ENCODE results near the gene RIN1.
"Not testable (repeated sequence)": the region's sequence is repeated elsewhere in the genome, so short reads cannot be mapped to it uniquely, and the experiment has no call there.

RIN1 gene

DNA sequence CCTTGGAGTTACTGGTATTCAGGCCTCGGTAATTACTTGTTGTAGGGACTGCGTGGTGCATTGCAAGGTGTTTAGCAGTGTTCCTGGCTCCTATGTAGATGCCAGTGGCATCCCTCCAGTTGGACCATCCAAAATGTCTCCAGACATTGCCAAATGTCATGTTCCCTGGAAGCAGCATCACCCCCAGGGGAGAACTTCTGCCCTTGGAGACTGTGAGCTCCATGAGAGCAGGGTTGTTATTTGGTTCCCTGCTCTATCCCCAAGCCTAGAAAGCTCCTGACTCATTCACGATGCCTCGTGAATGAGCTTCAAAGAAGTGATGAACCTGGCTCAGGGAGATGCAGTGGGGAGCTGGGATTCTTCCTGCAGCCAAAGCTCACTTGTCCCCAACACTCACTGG is 14.6 kb downstream of the RIN1 start:
- TF ChIP-seq, protein P1, sequence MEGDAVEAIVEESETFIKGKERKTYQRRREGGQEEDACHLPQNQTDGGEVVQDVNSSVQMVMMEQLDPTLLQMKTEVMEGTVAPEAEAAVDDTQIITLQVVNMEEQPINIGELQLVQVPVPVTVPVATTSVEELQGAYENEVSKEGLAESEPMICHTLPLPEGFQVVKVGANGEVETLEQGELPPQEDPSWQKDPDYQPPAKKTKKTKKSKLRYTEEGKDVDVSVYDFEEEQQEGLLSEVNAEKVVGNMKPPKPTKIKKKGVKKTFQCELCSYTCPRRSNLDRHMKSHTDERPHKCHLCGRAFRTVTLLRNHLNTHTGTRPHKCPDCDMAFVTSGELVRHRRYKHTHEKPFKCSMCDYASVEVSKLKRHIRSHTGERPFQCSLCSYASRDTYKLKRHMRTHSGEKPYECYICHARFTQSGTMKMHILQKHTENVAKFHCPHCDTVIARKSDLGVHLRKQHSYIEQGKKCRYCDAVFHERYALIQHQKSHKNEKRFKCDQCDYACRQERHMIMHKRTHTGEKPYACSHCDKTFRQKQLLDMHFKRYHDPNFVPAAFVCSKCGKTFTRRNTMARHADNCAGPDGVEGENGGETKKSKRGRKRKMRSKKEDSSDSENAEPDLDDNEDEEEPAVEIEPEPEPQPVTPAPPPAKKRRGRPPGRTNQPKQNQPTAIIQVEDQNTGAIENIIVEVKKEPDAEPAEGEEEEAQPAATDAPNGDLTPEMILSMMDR (IDR thresholded peaks at IDR 0.05; ENCODE audit: extremely low read depth, insufficient read depth, missing control alignments) = no peak
- in situ Hi-C loops (cut with MboI; ENCODE audit: low pct_unique_long_range_greater_than_20kb, low sequenced_read_pairs, unreplicated experiment) = no loop called here
- DNase-seq (ENCODE audit: low spot score) = no peak

DNA sequence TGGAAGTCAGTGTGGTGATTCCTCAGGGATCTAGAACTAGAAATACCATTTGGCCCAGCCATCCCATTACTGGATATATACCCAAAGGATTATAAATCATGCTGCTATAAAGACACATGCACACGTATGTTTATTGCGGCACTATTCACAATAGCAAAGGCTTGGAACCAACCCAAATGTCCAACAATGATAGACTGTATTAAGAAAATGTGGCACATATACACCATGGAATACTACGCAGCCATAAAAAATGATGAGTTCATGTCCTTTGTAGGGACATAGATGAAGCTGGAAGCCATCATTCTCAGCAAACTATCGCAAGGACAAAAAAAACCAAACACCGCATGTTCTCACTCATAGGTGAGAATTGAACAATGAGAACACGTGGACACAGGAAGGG is 15.5 kb downstream of the RIN1 start:
- in situ Hi-C loops (cut with MboI; ENCODE audit: low pct_unique_long_range_greater_than_20kb, low sequenced_read_pairs, unreplicated experiment); DNase-seq (ENCODE audit: low spot score): not testable (repeated sequence)

DNA sequence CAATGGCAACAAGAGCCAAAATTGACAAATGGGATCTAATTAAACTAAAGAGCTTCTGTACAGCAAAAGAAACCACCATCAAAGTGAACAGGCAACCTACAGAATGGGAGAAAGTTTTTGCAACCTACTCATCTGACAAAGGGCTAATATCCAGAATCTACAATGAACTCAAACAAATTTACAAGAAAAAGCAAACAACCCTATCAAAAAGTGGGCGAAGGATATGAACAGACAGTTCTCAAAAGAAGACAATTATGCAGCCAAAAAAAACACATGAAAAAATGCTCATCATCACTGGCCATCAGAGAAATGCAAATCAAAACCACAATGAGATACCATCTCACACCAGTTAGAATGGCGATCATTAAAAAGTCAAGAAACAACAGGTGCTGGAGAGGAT is 15.9 kb downstream of the RIN1 start:
- in situ Hi-C loops (cut with MboI; ENCODE audit: low pct_unique_long_range_greater_than_20kb, low sequenced_read_pairs, unreplicated experiment); DNase-seq (ENCODE audit: low spot score): not testable (repeated sequence)

DNA sequence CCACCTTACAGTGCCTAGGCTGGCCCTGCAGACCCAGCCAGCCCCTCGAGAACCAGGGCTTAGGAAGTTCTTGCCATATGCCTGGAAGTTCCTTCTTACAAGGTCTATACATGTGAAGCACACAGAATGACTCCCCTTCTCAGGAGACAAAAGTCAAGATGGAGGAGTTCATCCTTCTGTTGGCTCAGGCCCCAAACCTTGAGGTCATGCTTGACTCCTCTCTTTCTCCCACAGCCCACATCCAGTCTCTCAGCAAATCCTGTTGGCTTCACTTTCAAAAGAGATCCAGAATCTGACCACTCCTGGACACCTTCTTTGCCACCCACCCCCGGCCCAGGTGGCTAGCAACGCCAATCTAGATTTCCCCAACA is 17.6 kb downstream of the RIN1 start:
- TF ChIP-seq, protein P1 (IDR thresholded peaks at IDR 0.05; ENCODE audit: extremely low read depth, insufficient read depth, missing control alignments) = no peak
- DNase-seq (ENCODE audit: low spot score) = no peak
- in situ Hi-C loops (cut with MboI; ENCODE audit: low pct_unique_long_range_greater_than_20kb, low sequenced_read_pairs, unreplicated experiment) = no loop called here

DNA sequence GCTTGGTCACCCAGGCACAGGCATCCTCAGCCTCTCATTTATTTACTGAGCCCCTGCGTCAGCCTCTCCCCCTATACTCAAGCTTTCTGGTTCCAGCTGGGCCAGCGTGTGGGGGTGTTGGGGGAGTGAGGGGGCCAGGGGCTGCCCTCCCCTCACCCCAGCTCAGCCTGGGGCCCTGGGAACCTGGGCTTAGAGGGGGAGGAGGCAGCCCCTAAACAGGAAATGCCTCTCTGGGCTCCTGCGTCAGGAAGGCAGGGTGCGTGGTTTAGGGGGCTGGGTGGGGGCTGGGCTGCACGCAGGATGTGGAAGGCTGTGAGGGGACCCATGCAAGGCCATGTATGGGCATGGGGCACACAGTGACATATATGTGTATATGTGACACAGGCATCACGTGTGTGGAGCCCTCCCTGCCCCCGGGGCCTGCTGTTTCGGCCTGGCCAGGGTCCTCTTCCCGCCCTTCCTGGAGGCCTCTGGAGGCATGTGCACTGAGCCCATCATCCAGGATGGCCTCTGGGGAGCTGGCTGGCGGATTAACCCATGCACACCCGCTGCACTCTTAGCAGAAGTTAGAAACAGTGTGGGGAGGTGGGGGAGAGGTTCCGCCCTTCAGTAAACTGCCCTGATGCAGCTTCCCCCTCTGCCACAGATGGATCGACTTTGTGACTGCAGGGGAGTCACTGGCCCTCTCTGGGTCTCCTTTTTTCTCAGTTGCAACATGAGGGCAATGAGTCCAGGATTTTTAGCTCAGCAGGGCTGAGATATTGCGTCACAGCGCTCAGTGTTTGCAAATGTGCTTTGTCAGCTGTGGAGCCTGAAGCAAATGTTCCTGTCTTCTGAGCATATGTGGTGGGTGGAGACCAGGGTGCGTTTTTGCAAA is 18.3 kb downstream of the RIN1 start:
- DNase-seq (ENCODE audit: low spot score) = no peak
- TF ChIP-seq, protein P1 (IDR thresholded peaks at IDR 0.05; ENCODE audit: extremely low read depth, insufficient read depth, missing control alignments) = no peak
- in situ Hi-C loops (cut with MboI; ENCODE audit: low pct_unique_long_range_greater_than_20kb, low sequenced_read_pairs, unreplicated experiment) = no loop called here

DNA sequence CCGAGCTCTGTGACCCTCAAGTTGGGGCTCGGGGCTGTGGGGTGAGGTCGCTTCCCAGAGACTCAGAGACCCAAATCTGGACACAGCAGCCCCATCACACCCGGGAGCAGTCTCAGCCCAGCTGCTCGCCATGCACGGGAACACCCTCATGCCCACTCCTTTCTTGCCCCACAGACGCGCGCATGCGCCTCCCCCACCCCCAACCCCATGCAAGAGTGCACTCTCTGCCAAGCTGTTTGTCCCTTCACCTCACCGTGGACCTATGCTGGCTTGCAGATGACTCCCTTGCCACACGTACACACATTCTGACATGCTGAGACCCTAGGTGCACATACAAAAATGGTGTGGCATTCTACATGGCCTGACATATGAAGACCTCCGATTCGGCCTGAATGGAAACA is 18.9 kb downstream of the RIN1 start:
- TF ChIP-seq, protein P1 (IDR thresholded peaks at IDR 0.05; ENCODE audit: extremely low read depth, insufficient read depth, missing control alignments) = no peak
- no peak for DNase-seq (ENCODE audit: low spot score)

DNA sequence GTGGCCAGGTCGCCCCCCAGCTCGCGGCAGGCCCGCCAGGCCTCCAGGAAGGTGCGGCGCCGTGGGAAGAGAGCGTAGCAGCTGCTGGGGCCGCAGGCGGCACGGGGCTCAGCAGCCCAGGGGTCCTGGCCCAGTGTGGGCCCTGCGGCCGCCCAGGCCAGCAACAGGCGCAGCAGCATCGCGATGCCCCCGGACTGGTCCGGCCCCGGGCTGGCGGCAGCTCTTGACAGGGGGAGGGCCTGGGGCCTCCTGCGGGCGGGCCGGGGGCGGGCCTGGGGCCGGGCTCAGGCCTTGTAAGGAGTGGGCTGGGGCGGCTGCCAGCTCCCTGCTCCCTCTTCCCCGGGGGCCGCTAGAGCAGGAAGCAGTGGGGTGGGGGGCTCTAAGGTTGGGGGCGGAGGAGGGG is 19.4 kb downstream of the RIN1 start, which contains the start of gene CD248:
CD248 (minus strand) TSS at position 196 of the 403 bp plus-strand sequence; CDS start at position 179, 17 bp downstream.
- DNase-seq (ENCODE audit: low spot score) = no peak
- TF ChIP-seq, protein P1 (IDR thresholded peaks at IDR 0.05; ENCODE audit: extremely low read depth, insufficient read depth, missing control alignments) = no peak
- in situ Hi-C loops (cut with MboI; ENCODE audit: low pct_unique_long_range_greater_than_20kb, low sequenced_read_pairs, unreplicated experiment) = no loop called here

More for the DNA sequence above, 18.9 kb downstream of the RIN1 start:
- in situ Hi-C loops (cut with MboI; ENCODE audit: low pct_unique_long_range_greater_than_20kb, low sequenced_read_pairs, unreplicated experiment) = no loop called here
